ENCODE data around the gene AP5Z1. TPM values are rescaled to one million over a fixed set of nuclear protein-coding genes. Genes with fewer than 3 reads are reported as not detected.

The AP5Z1 gene
- total RNA-seq, 2 donors from 2014 or later, result 7.5 to 9.2 TPM

- Histone ChIP-seq H3K4me3 (no peak overlapping the region), H3K4me1 (peaks cover 0 to 22% of the 10 kb centered on the region in 2 donors), H3K27me3 (no peaks in the 10 kb centered on the region), H3K27ac (no peak overlapping the region), H3K36me3 (no peaks in the 10 kb centered on the region), H3K9me3 (no peaks in the 10 kb centered on the region)
- no peak for TF ChIP-seq CTCF (IDR thresholded peaks at IDR 0.05)
- DNase-seq (ENCODE audit: low spot score), result no peak
Measured at GRCh38 chr7:4822677-4823076, 47.3 kb downstream of the AP5Z1 start.

DNA sequence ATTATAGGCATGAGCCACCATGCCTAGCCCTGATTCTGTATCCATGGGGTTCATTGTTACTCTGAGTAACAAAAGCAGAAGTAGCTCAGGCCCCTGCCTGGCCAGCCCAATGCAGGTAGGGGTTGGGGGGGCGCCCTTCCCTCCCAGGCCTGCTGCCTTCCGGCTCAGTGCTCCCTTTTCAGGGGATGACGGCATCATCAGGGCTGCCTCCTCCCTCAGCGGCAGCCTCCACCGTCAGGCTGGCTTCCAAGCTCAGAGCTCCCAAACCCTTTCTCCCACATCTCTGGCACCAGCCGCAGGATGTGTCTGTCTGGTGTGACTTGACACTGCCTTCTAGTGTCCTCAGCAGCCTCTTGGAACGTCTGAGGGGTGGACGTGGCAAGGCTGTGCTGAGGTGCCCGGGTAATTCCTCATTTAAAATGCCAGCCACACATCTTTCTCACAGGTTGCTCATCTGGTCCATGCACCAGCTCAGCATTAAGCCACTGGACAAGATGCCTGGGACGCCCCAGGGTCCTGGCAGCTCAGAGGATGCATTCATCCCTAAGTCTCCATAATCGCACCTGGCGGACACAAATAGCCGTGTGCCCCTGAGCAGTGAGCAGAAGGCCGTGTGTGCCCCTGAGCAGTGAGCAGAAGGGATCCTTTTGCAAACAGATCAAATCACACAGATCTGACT is 48.2 kb downstream of the AP5Z1 start:
- Histone ChIP-seq H3K36me3 (no peaks in the 10 kb centered on the region), H3K27ac (no peak overlapping the region), H3K9me3 (no peaks in the 10 kb centered on the region), H3K4me1 (peaks cover 0 to 22% of the 10 kb centered on the region in 2 donors), H3K4me3 (no peak overlapping the region), H3K27me3 (no peaks in the 10 kb centered on the region)
- no peak for DNase-seq (ENCODE audit: low spot score)
- no peak for TF ChIP-seq CTCF (IDR thresholded peaks at IDR 0.05)

- no peak for DNase-seq (ENCODE audit: low spot score)
Measured at GRCh38 chr7:4824120-4824775, 48.8 kb downstream of the AP5Z1 start.

GRCh38 chr7:4825081-4825480 is 49.7 kb downstream of the AP5Z1 start:
- no peak for DNase-seq (ENCODE audit: low spot score)
- no peak overlapping the region for H3K4me3 ChIP-seq
- H3K4me1 ChIP-seq, result peaks cover 0 to 12% of the 10 kb centered on the region in 2 donors
- H3K36me3 ChIP-seq, result no peaks in the 10 kb centered on the region
- no peak overlapping the region for H3K27ac ChIP-seq
- no peaks in the 10 kb centered on the region for H3K27me3 ChIP-seq
- H3K9me3 ChIP-seq, result no peaks in the 10 kb centered on the region
- no peak for TF ChIP-seq CTCF (IDR thresholded peaks at IDR 0.05)

More at GRCh38 chr7:4824120-4824775, 48.8 kb downstream of the AP5Z1 start:
- TF ChIP-seq CTCF (IDR thresholded peaks at IDR 0.05), result no peak
- Histone ChIP-seq H3K4me1 (peaks cover 0 to 20% of the 10 kb centered on the region in 2 donors), H3K36me3 (no peaks in the 10 kb centered on the region), H3K27ac (no peak overlapping the region), H3K9me3 (no peaks in the 10 kb centered on the region), H3K27me3 (no peaks in the 10 kb centered on the region), H3K4me3 (no peak overlapping the region)

DNA sequence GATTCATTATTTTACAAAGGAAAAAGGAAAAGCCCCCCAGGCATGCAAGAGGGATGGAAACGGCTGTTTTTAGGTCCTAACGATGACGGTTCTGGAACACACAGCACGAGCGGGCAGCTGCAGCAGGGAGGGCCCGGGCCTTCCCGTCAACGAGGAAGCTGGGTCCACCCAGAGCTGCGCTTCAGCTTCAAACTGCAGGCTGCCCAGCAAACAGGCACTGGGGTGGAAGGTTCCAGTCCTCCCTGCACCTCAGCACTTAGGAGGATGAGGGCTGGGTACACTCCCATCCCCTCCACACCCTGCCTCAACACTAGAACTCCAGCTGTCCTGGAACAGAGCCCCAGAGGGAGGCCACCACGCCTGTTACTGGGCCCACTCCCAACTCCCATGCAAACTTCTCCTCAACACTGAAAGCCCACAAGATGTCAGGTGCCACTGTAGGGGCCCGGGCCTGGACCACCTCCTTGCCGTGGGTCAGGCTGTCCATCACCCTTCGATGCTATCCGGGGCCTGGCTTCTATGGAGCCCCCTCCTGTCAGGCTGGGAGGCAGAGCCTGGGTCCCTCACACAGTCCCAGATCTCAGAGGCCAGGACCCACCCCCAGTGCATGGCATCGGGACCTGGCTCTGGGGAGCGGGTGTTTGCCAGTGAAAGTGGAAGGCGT is 53.4 kb downstream of the AP5Z1 start:
- no peak overlapping the region for H3K27ac ChIP-seq
- DNase-seq (ENCODE audit: low spot score), result no peak

More for the DNA sequence above, 53.4 kb downstream of the AP5Z1 start:
- no peak for TF ChIP-seq CTCF (IDR thresholded peaks at IDR 0.05)
- Histone ChIP-seq H3K9me3 (no peaks in the 10 kb centered on the region), H3K4me3 (no peak overlapping the region), H3K36me3 (no peaks in the 10 kb centered on the region), H3K4me1 (no peaks in the 10 kb centered on the region), H3K27me3 (no peaks in the 10 kb centered on the region)
